Left ventricle myocardium inferior (tissue), 1 donor: ENCODE measurements around the gene HID1. TPM values are rescaled to one million over a fixed set of nuclear protein-coding genes. Genes with fewer than 3 reads are reported as not detected.
A peak's percentile ranks its signal among the peaks of the same experiment; 100 is the strongest.
"Not testable (repeated sequence)": the region's sequence is repeated elsewhere in the genome, so short reads cannot be mapped to it uniquely, and the experiment has no call there.

Experiments
- DNase-seq: peaks from one replicate; pipeline ENCODE4 v3.0.0-alpha.2; 2020
- H3K27ac ChIP-seq: fragments of 200-600 bp; replicated peaks from 2 replicates; pipeline ENCODE4 v1.8.0; 2021
- H3K27me3 ChIP-seq: fragments of 200-600 bp; 2 replicates; pipeline ENCODE4 v1.8.0; 2021; ENCODE audit warnings: low read depth
- H3K36me3 ChIP-seq: fragments of 200-600 bp; 2 replicates; pipeline ENCODE4 v1.8.0; 2021
- H3K4me1 ChIP-seq: fragments of 200-600 bp; 2 replicates; pipeline ENCODE4 v1.8.0; 2021
- H3K4me3 ChIP-seq: fragments of 200-600 bp; 2 replicates; pipeline ENCODE4 v1.8.0; 2021; ENCODE audit warnings: mild to moderate bottlenecking, moderate library complexity
- H3K9me3 ChIP-seq: fragments of 200-600 bp; replicated peaks from 2 replicates; pipeline ENCODE4 v1.8.0; 2021
- intact Hi-C: fragments of 100-400 bp; cut with micrococcal nuclease; formaldehyde crosslinking; loops from one replicate; pipeline ENCODE4 v1.11.0; 2022
- total RNA-seq: library from RNA; stranded (reverse); fragmentation: NEBNext Ultra II Directional; extraction: Animal tissue kit (Norgen Biotek cat#: 25700); gene quantifications from one replicate; pipeline ENCODE4 v1.2.1, GENCODE V29; 2021
- TF ChIP-seq, protein P1 (sequence below): fragments of 200-600 bp; IDR thresholded peaks from 2 replicates; pipeline ENCODE4 v1.8.0; 2021; ENCODE audit warnings: antibody characterized with exemption, mild to moderate bottlenecking, borderline replicate concordance
- donor health status: DM: no; HTN: yes; CAD: no; lungs with severe emphysema.

The HID1 gene
- total RNA-seq, 1 donor from 2014 or later, result 7.2 TPM

DNA sequence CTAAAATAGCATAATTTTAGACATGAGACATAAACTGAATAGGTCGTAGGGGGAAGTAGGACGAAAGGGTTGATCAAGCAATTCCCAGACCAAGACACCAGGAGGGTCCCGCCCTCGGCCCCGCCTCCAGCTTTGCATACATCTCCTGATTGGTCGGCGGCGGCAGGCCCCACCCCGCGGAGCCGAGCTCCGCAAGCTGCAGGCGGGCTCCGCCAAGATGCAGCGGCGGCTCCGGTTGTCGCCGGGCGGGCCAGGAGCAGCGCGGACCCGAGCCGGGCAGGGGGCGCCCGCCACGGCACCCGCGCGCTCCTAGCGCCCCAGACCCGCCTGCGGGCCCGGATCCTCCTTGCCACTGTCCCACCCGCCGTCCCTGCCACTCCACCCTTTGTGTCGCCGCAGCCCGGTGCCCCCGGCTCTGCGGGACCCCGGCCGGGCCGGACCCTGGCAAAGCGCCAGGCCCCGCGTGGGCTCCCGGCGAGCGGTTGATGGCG is 14.9 kb upstream of the HID1 start, which contains the start of gene CDR2L:
TSS of gene CDR2L (plus strand) at position 215 of the 491 bp plus-strand sequence. CDS start 412 bp downstream, outside the sequence.
- Histone ChIP-seq H3K4me1 (peaks cover 56% of the 10 kb centered on the region), H3K9me3 (no peaks in the 10 kb centered on the region), H3K4me3 (peak within 1 kb of the TSS; percentile 80), H3K27me3 (no peaks in the 10 kb centered on the region), H3K36me3 (no peaks in the 10 kb centered on the region), H3K27ac (peak within 1 kb of the TSS; percentile 97)
- intact Hi-C loops, result no loop called here
- TF ChIP-seq, protein P1, sequence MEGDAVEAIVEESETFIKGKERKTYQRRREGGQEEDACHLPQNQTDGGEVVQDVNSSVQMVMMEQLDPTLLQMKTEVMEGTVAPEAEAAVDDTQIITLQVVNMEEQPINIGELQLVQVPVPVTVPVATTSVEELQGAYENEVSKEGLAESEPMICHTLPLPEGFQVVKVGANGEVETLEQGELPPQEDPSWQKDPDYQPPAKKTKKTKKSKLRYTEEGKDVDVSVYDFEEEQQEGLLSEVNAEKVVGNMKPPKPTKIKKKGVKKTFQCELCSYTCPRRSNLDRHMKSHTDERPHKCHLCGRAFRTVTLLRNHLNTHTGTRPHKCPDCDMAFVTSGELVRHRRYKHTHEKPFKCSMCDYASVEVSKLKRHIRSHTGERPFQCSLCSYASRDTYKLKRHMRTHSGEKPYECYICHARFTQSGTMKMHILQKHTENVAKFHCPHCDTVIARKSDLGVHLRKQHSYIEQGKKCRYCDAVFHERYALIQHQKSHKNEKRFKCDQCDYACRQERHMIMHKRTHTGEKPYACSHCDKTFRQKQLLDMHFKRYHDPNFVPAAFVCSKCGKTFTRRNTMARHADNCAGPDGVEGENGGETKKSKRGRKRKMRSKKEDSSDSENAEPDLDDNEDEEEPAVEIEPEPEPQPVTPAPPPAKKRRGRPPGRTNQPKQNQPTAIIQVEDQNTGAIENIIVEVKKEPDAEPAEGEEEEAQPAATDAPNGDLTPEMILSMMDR, result no peak
- peak; percentile 98 for DNase-seq

GRCh38 chr17:74986206-74986576 is 13.6 kb upstream of the HID1 start:
- no peaks in the 10 kb centered on the region for H3K9me3 ChIP-seq
- H3K36me3 ChIP-seq, result no peaks in the 10 kb centered on the region
- no peak overlapping the region for H3K4me3 ChIP-seq
- TF ChIP-seq, protein P1, result no peak
- intact Hi-C loops, result no loop called here
- no peaks in the 10 kb centered on the region for H3K27me3 ChIP-seq
- no peak for DNase-seq
- H3K27ac ChIP-seq, result no peak overlapping the region
- peaks cover 60% of the 10 kb centered on the region for H3K4me1 ChIP-seq

GRCh38 chr17:74982663-74983313 is 10.2 kb upstream of the HID1 start:
- H3K36me3 ChIP-seq, DNase-seq, intact Hi-C loops, H3K27me3 ChIP-seq, H3K9me3 ChIP-seq: not testable (repeated sequence)
- Histone ChIP-seq H3K27ac (peak overlapping the region; percentile 93), H3K4me3 (peak overlapping the region; percentile 79), H3K4me1 (peaks cover 33% of the 10 kb centered on the region)

- no peaks in the 10 kb centered on the region for H3K36me3 ChIP-seq
- H3K27me3 ChIP-seq, result no peaks in the 10 kb centered on the region
- peak overlapping the region; percentile 93 for H3K27ac ChIP-seq
- intact Hi-C loops, result no loop called here
- no peaks in the 10 kb centered on the region for H3K9me3 ChIP-seq
- H3K4me3 ChIP-seq, result peak overlapping the region; percentile 79
- peak; percentile 74 for DNase-seq
- peaks cover 28% of the 10 kb centered on the region for H3K4me1 ChIP-seq
- TF ChIP-seq, protein P1, result peak; percentile 38
Observed at GRCh38 chr17:74981979-74982662, 9.6 kb upstream of the HID1 start.

GRCh38 chr17:74981318-74981978 is 8.9 kb upstream of the HID1 start:
- intact Hi-C loops, result no loop called here
- peaks cover 23% of the 10 kb centered on the region for H3K4me1 ChIP-seq
- DNase-seq, result no peak
- no peaks in the 10 kb centered on the region for H3K9me3 ChIP-seq
- H3K4me3 ChIP-seq, result peak overlapping the region; percentile 79
- H3K27ac ChIP-seq, result peak overlapping the region; percentile 93
- H3K27me3 ChIP-seq, result no peaks in the 10 kb centered on the region
- H3K36me3 ChIP-seq, result no peaks in the 10 kb centered on the region
- TF ChIP-seq, protein P1, result no peak
